ENCODE results near the gene WDFY4. TPM values are rescaled to one million over a fixed set of nuclear protein-coding genes. Genes with fewer than 3 reads are reported as not detected.

Gene WDFY4
- total RNA-seq, 1 donor from 2014 or later: 6.4 TPM

GRCh38 chr10:48805848-48806247 is 121.2 kb downstream of the WDFY4 start:
- H3K27me3 ChIP-seq: no peaks in the 10 kb centered on the region
- no peaks in the 10 kb centered on the region for H3K4me1 ChIP-seq
- TF ChIP-seq, protein P1, sequence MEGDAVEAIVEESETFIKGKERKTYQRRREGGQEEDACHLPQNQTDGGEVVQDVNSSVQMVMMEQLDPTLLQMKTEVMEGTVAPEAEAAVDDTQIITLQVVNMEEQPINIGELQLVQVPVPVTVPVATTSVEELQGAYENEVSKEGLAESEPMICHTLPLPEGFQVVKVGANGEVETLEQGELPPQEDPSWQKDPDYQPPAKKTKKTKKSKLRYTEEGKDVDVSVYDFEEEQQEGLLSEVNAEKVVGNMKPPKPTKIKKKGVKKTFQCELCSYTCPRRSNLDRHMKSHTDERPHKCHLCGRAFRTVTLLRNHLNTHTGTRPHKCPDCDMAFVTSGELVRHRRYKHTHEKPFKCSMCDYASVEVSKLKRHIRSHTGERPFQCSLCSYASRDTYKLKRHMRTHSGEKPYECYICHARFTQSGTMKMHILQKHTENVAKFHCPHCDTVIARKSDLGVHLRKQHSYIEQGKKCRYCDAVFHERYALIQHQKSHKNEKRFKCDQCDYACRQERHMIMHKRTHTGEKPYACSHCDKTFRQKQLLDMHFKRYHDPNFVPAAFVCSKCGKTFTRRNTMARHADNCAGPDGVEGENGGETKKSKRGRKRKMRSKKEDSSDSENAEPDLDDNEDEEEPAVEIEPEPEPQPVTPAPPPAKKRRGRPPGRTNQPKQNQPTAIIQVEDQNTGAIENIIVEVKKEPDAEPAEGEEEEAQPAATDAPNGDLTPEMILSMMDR (IDR thresholded peaks at IDR 0.05): no peak
- TF ChIP-seq POLR2AphosphoS5 (IDR thresholded peaks at IDR 0.05; ENCODE audit: insufficient read depth in 1 of 2, low read depth in 1 of 2) (no peak), POLR2A (IDR thresholded peaks at IDR 0.05) (no peak)
- no peaks in the 10 kb centered on the region for H3K36me3 ChIP-seq
- no peaks in the 10 kb centered on the region for H3K9me3 ChIP-seq
- H3K4me3 ChIP-seq: no peak overlapping the region
- no peak for DNase-seq (ENCODE audit: extremely low spot score in 2 of 2)
- no peak overlapping the region for H3K27ac ChIP-seq
- intact Hi-C loops (cut with DNase I): no loop called here

GRCh38 chr10:48806342-48806741 is 121.7 kb downstream of the WDFY4 start:
- intact Hi-C loops (cut with DNase I): no loop called here
- DNase-seq (ENCODE audit: extremely low spot score in 2 of 2): no peak
- Histone ChIP-seq H3K27me3 (no peaks in the 10 kb centered on the region), H3K27ac (no peak overlapping the region), H3K36me3 (no peaks in the 10 kb centered on the region), H3K9me3 (no peaks in the 10 kb centered on the region), H3K4me1 (no peaks in the 10 kb centered on the region), H3K4me3 (no peak overlapping the region)
- no peak for TF ChIP-seq POLR2AphosphoS5 (IDR thresholded peaks at IDR 0.05; ENCODE audit: insufficient read depth in 1 of 2, low read depth in 1 of 2)
- TF ChIP-seq POLR2A (IDR thresholded peaks at IDR 0.05): no peak
- TF ChIP-seq, protein P1 (IDR thresholded peaks at IDR 0.05): no peak

- TF ChIP-seq, protein P1 (IDR thresholded peaks at IDR 0.05): no peak
- no peak for TF ChIP-seq POLR2AphosphoS5 (IDR thresholded peaks at IDR 0.05; ENCODE audit: insufficient read depth in 1 of 2, low read depth in 1 of 2)
- no peak for TF ChIP-seq POLR2A (IDR thresholded peaks at IDR 0.05)
- H3K4me1 ChIP-seq: no peaks in the 10 kb centered on the region
- no peak overlapping the region for H3K4me3 ChIP-seq
- no peak for DNase-seq (ENCODE audit: extremely low spot score in 2 of 2)
- no peaks in the 10 kb centered on the region for H3K36me3 ChIP-seq
- H3K9me3 ChIP-seq: no peaks in the 10 kb centered on the region
- intact Hi-C loops (cut with DNase I): no loop called here
- H3K27ac ChIP-seq: no peak overlapping the region
- H3K27me3 ChIP-seq: no peaks in the 10 kb centered on the region
Observed at GRCh38 chr10:48807791-48808470, 123.3 kb downstream of the WDFY4 start.

DNA sequence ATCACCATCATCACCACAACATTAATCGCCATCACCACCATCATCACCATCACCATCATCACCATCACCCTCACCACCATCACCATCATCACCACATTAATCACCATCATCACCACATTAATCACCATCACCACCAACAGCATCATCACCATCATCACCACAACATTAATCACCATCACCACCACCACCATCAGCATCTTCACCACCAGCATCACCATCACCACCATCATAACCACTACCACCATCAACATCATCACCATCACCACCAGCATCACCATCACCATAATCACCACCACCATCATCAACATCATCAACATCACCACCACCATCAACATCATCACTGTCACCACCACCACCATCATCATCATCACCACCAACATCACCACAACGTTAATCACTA is 124.6 kb downstream of the WDFY4 start:
- no peak for DNase-seq (ENCODE audit: extremely low spot score in 2 of 2)
- TF ChIP-seq POLR2A (IDR thresholded peaks at IDR 0.05): no peak
- TF ChIP-seq, protein P1 (IDR thresholded peaks at IDR 0.05): no peak
- no peak for TF ChIP-seq POLR2AphosphoS5 (IDR thresholded peaks at IDR 0.05; ENCODE audit: insufficient read depth in 1 of 2, low read depth in 1 of 2)
- Histone ChIP-seq H3K27me3 (no peaks in the 10 kb centered on the region), H3K9me3 (no peaks in the 10 kb centered on the region), H3K4me1 (no peaks in the 10 kb centered on the region), H3K4me3 (no peak overlapping the region), H3K36me3 (no peaks in the 10 kb centered on the region), H3K27ac (no peak overlapping the region)
- intact Hi-C loops (cut with DNase I): no loop called here

DNA sequence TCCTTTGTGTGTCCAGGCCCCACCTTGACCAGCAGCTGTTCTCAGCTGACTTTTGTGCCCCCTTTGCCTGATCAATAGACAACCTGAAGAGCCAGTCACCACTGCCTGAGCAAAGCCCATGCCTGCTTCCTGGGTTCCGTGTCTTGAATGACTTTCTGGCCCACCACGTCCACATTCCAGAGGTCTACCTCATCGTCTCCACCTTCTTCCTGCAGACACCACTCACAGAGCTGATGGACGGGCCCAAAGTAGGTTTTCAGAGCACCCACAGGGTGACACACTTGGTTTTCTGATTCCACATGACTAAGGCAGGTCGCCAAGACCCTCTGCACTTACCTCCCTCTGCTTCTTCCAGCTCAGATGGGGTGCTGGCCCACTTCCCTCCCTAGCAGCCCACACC is 126.8 kb downstream of the WDFY4 start:
- no peak for TF ChIP-seq POLR2AphosphoS5 (IDR thresholded peaks at IDR 0.05; ENCODE audit: insufficient read depth in 1 of 2, low read depth in 1 of 2)
- no peak for TF ChIP-seq POLR2A (IDR thresholded peaks at IDR 0.05)
- TF ChIP-seq, protein P1 (IDR thresholded peaks at IDR 0.05): no peak
- no peak overlapping the region for H3K27ac ChIP-seq
- H3K36me3 ChIP-seq: no peaks in the 10 kb centered on the region
- no peak overlapping the region for H3K4me3 ChIP-seq
- H3K9me3 ChIP-seq: no peaks in the 10 kb centered on the region
- DNase-seq (ENCODE audit: extremely low spot score in 2 of 2): peak in 1 of 2 donors; percentile 54
- intact Hi-C loops (cut with DNase I): no loop called here
- H3K4me1 ChIP-seq: no peaks in the 10 kb centered on the region
- H3K27me3 ChIP-seq: no peaks in the 10 kb centered on the region
